ENCODE data around the gene ZNF710.

ZNF710 gene

GRCh38 chr15:90040618-90041017 is 39.5 kb downstream of the ZNF710 start:
- no peak for DNase-seq

DNA sequence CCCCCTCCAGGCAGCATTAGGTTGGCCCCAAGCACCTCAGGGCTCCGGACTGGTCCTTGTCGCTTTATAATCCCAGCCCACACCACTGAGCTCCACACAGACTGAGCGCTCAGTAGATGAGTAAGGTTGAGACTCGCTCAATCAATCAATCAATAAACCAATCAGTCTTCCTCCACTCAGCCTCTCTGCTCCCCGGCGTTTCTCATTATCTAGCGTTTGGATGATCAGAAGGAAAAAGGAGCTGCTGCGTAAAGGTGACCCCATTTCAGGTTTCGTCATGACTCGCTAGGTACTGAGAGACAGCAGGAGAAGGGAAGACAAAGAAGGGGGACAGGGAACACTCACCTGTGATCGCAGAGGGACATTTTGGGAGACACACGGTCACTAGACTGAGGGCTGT is 41.2 kb downstream of the ZNF710 start:
- no peak for DNase-seq

- DNase-seq: no peak
These were observed 41.8 kb downstream of the ZNF710 start for GRCh38 chr15:90042766-90043529.

DNA sequence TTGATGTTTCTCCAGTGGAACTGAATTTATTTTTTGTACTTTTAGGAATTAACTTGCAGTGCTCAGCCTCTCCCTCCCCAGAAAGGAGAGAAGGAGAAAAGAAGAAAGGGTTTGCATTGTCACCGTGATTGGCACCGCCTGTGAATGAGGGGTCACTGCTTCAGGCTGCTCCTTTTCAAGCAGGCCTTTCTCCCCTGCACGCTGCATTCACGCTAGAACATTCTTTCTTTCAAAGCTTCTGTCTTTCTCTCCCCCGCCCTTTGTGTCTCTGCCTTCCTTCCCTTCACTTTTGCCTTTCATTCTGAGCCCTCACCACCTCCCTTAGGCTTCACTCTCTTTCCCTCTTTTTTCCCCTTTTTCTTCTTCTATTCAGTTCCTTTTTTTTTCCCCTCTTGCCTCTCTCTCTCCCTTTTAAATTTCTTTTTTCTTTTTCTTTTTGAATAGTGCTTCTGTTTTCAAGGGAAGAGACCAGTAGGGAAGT is 42.4 kb downstream of the ZNF710 start:
- no peak for DNase-seq

DNA sequence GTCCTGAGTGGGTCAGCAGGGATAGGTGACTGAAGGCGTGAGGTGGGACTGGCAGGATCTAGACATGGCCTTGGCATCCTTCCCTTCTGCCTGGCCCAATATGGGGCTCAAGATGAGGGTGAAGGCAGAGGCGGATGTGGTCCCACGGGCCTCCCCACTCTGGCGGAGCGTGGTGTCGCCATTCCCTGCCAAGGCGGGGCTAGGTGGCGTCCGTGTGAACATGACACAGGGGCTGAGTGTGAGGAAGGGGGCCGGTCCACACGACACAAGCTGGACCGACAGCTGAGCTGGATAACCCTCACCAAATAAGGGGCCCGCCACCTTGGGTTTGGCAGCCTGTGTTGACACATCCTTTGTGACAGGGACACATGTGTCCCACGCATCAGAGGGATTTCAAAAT is 43.1 kb downstream of the ZNF710 start:
- no peak for DNase-seq

- DNase-seq: no peak
These were observed 43.8 kb downstream of the ZNF710 start for GRCh38 chr15:90044916-90045371.

DNA sequence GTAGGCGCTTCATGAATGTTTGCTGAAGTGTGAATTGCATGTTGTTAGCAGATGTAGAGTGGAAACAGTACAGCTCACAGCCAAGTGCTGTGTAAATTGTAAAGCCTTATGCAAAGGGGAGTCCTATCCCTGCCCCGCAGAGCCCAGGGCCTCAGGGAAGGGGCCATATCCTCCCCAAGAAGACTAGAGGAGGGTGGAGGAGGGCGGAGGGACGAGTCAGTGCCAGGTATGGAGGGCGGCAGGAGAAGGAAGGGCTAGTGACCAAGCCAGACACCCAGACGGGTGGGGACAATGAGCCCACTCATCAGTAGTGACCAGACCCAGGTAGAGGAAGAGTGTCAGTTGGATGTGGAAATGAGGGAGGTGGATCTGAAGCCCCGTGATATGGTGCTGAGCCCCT is 45.2 kb downstream of the ZNF710 start:
- DNase-seq: no peak

GRCh38 chr15:90046911-90047392 is 45.8 kb downstream of the ZNF710 start:
- no peak for DNase-seq

DNA sequence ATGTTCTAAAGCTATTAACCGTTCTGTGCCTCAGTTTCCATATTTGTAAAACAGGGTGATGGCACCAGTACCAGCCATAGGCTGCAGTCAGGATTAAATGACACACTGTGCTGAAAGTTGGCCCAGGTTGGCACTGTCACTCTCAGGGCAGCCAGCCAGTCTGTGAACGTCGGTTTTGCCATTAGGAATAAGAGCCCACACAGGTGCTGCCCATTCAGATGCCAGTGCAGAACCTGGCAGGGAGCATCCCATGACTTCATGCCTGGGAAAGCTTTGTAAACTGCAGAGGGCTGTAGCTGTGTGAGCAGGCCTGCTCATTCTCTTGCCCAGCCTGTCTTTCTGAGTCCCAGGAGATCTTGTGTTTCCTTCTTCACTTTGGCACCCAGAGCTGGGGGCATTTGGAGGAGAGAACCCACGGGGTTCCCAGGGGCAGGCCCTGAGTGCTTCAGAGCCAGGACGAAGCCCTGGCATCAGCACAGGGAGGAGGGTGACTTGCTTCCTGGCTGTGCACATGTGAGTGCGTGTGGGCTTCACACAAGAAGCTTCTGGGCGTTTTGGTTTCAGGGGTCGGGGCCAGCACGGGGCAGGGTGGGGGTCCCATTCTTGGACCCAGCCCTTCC is 46.9 kb downstream of the ZNF710 start:
- DNase-seq: no peak

- DNase-seq: no peak
These were observed 47.9 kb downstream of the ZNF710 start for GRCh38 chr15:90049030-90049429.

DNA sequence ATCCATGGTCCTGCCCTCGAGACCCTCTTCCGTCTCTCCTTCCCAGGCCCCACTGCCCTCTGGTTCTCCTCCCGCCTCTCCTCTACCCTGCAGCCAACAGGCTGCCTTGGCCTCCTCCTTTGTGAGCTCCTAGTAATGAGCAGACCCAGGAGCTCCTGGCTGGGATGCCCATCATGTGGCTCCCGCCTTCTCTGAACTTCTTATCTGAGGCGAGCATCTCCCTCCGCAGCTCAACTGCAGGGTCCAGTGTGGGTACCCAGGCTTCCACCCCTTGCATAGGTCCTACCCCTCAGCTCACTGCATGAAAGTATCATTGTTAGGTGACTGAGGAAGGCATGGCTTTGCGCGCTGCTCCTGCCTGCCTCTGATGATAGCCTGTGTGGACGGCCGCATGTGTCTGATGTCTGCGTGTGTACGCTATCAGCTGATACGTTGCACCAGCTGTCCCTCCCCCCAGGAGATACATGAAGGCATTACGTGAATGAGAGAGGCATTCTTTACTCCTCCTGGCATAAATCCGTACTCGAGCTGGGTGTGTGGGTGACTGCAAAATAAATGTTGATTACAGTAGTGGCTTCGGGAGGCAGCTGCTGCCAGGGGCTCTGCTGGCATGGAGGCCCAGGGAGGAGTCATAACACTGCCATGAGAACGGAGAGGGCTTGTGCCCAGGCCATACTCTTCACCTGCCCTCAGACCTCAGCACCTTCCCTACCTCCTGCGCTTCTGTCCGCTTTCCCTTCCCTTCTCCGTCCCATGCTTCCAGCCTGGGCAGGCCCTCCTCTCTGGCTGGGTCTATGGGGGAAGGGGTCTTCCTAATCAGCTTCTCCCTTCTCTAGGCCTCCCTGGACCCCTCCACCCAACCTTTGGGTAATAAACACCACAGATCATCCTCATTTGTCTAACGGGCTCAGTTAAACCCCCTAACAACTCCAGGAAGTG is 48.8 kb downstream of the ZNF710 start:
- DNase-seq: no peak

GRCh38 chr15:90051874-90052273 is 50.8 kb downstream of the ZNF710 start:
- no peak for DNase-seq

DNA sequence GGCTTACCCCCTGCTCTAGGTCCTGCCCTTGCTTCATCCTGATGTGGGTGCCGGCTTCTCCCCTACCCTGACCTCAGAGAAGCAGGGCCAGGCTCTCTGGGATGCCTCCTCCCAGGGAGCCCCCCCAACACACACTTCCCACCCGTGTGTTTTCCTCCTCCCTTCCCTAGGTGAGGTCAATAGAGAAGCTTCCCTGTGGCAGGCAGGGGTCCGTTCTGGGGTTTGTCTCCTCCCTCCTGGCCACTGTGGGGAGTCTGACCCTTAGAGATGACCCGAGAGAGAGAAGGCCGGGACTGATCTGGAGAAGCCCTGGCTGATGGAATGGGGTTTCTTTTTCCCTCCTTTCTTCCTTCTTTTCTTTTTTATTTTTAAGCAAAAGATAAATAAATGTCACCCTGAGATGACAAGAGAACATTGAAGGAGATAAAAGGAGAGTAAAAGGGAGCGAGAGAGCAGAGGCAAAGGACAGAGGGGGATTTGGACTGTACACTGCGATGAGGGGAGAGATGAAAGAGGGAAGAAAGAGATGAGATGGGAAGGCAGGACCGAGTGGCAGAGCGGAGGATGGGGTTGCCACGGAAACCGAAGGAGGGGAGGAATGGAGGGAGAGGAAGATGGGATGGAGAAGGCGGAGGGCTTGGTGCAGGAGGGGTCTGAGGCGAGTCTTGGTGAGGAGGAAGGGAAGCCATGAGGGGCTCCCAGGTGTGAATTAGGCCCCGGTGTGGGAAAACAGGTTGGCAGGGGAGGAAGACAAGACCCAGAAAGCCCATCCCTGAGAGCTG is 52.8 kb downstream of the ZNF710 start:
- no peak for DNase-seq

GRCh38 chr15:90054618-90055097 is 53.5 kb downstream of the ZNF710 start:
- DNase-seq: no peak

GRCh38 chr15:90055182-90055581 is 54.1 kb downstream of the ZNF710 start:
- DNase-seq: no peak

- no peak for DNase-seq
These were observed 55.4 kb downstream of the ZNF710 start for GRCh38 chr15:90056529-90056928.

- no peak for DNase-seq
These were observed 57.2 kb downstream of the ZNF710 start for GRCh38 chr15:90058308-90058707.

- no peak for DNase-seq
These were observed 57.7 kb downstream of the ZNF710 start for GRCh38 chr15:90058775-90059174.

- DNase-seq: peak; percentile 72
These were observed 58.3 kb downstream of the ZNF710 start for GRCh38 chr15:90059208-90059985.

DNA sequence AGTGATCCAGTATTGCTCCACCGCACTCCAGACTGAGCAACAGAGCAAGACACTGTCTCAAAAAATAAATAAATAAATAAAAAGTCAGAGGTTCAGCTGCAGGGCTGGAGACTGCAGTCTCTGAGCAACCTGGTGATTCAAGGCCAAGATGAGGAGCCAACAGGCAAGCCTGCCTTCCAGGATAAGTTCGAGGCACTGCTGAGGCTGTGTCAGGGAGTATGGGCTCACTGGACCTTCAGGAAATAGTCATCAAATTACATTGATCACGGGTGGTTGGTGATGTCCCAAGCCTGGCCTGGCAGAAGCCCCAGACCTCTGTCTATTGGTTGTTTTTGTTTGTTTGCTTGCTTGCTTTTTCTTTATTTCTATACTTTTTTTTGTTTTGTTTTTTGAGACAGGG is 59.7 kb downstream of the ZNF710 start:
- no peak for DNase-seq

GRCh38 chr15:90062023-90062442 is 60.9 kb downstream of the ZNF710 start:
- peak; percentile 54 for DNase-seq
